ENCODE results near the gene COL4A1.
"Not testable (repeated sequence)": the region's sequence is repeated elsewhere in the genome, so short reads cannot be mapped to it uniquely, and the experiment has no call there.

Gene COL4A1

GRCh38 chr13:110323172-110323891 lies 16.4 kb upstream of the COL4A1 start:
- no peak for DNase-seq

- DNase-seq, result no peak
Observed at GRCh38 chr13:110322828-110323171, 15.8 kb upstream of the COL4A1 start.

- DNase-seq, result no peak
Observed at GRCh38 chr13:110322126-110322827, 15.3 kb upstream of the COL4A1 start.

GRCh38 chr13:110321573-110321972 lies 14.6 kb upstream of the COL4A1 start:
- not testable (repeated sequence) for DNase-seq

GRCh38 chr13:110320645-110321044 lies 13.7 kb upstream of the COL4A1 start:
- no peak for DNase-seq

GRCh38 chr13:110319774-110320509 lies 13.0 kb upstream of the COL4A1 start:
- DNase-seq, result no peak

- DNase-seq, result no peak
Observed at GRCh38 chr13:110319397-110319773, 12.4 kb upstream of the COL4A1 start.

GRCh38 chr13:110318920-110319319 lies 12.0 kb upstream of the COL4A1 start:
- DNase-seq, result no peak

GRCh38 chr13:110317496-110318195 lies 10.7 kb upstream of the COL4A1 start:
- no peak for DNase-seq

GRCh38 chr13:110317093-110317492 lies 10.1 kb upstream of the COL4A1 start:
- no peak for DNase-seq

- no peak for DNase-seq
Observed at GRCh38 chr13:110316196-110316595, 9.2 kb upstream of the COL4A1 start.

GRCh38 chr13:110314516-110315245 lies 7.7 kb upstream of the COL4A1 start:
- no peak for DNase-seq

GRCh38 chr13:110313733-110314132 lies 6.8 kb upstream of the COL4A1 start:
- not testable (repeated sequence) for DNase-seq

- not testable (repeated sequence) for DNase-seq
Observed at GRCh38 chr13:110313261-110313660, 6.3 kb upstream of the COL4A1 start.

- DNase-seq, result no peak
Observed at GRCh38 chr13:110312339-110313031, 5.5 kb upstream of the COL4A1 start.

GRCh38 chr13:110311443-110312338 lies 4.7 kb upstream of the COL4A1 start:
- DNase-seq, result no peak

- DNase-seq, result no peak
Observed at GRCh38 chr13:110310541-110311442, 3.8 kb upstream of the COL4A1 start.

- no peak for DNase-seq
Observed at GRCh38 chr13:110309661-110310524, 2.9 kb upstream of the COL4A1 start.
